C4-2B (cell line): Measurements from ENCODE around the gene TNC.

Experiments used
- H3K27ac ChIP-seq: fragments of 450-650 bp; 2 replicates; pipeline ENCODE4 v1.5.1; 2017
- ZFX ChIP-seq: fragments of 450-650 bp; IDR thresholded peaks from 2 replicates; pipeline ENCODE4 v1.6.1; 2017
- TF ChIP-seq, protein P1 (sequence below): fragments of 450-650 bp; conservative IDR thresholded peaks from 2 replicates; pipeline ENCODE4 v1.5.1; 2017; ENCODE audit warnings: mild to moderate bottlenecking

Gene TNC

DNA sequence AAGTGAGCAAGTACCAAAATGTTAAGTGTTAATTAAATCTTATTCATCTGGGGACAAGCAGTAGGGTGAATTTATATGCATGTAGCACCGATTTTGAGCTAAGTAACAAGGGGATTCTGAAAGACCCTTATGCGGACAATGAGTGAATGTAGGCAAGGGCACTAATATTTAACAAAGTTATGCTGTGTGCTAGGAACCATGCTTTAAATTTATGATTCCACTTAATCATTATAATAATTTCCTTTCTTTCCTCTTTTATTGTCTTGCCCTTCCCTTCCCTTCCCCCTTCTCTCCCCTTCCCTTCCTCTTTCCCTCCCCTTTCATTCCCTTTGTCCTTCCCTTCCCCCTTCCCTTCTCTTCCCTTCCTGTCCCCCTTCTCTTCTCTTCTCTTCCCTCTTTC, 25.7 kb upstream of the TNC start:
- no peak for TF ChIP-seq ZFX
- TF ChIP-seq, protein P1, sequence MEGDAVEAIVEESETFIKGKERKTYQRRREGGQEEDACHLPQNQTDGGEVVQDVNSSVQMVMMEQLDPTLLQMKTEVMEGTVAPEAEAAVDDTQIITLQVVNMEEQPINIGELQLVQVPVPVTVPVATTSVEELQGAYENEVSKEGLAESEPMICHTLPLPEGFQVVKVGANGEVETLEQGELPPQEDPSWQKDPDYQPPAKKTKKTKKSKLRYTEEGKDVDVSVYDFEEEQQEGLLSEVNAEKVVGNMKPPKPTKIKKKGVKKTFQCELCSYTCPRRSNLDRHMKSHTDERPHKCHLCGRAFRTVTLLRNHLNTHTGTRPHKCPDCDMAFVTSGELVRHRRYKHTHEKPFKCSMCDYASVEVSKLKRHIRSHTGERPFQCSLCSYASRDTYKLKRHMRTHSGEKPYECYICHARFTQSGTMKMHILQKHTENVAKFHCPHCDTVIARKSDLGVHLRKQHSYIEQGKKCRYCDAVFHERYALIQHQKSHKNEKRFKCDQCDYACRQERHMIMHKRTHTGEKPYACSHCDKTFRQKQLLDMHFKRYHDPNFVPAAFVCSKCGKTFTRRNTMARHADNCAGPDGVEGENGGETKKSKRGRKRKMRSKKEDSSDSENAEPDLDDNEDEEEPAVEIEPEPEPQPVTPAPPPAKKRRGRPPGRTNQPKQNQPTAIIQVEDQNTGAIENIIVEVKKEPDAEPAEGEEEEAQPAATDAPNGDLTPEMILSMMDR, result no peak
- H3K27ac ChIP-seq, result no peak overlapping the region

DNA sequence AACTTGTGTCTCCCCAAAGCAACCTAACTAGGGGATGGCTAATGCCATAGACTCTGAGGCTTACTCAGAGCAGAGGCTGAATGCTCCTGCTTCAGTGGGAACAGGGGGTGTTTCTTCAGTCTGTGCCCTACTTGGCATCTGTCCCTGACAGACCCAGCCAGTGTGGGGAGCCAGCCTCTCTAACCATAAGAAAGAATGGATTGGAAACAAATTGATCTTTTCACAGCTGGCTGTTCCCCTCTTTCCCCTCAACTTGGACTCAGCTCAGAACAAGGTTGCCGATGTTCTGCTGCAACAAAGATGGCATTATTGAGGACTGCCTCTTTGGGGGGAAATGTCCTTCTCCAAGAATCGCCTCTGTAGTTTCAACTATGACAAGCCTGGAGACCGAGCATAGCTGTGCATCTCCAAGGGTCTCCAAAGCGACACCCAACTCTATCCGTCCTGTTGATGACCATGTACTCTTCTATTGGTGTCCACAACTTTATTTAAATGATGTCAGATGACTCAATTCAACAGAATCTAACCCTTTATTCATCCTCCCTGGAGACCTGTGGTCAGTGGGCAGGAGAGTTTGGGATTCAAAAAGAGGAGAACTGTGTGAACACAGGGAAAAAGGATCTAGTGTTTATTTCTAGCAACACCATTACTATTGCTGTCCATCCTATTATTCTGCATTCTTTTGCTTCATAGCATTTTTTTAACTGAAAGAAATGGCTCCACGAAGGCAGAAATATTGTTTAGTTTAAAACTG, 24.7 kb upstream of the TNC start:
- H3K27ac ChIP-seq, result no peak overlapping the region
- no peak for TF ChIP-seq ZFX
- TF ChIP-seq, protein P1, result no peak

DNA sequence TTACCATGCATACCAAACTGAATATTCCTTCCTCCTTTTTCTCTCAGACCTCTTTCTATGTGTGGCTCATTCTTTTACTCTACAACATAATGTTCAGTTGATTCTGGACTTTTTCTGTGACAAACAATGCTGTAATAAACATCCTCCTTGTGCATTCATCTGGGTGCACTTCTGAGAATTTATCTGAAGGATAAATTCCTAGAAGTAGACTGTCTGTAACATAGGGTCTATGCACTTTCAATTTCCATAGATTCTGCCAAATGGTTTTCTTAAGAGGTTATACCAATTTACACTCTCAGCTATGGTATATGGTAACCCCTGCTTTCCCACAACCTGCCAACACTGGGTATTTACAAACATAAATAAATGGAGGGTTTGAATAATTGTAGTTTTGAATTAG, 24.1 kb upstream of the TNC start:
- TF ChIP-seq, protein P1, result no peak
- TF ChIP-seq ZFX, result no peak
- H3K27ac ChIP-seq, result no peak overlapping the region

DNA sequence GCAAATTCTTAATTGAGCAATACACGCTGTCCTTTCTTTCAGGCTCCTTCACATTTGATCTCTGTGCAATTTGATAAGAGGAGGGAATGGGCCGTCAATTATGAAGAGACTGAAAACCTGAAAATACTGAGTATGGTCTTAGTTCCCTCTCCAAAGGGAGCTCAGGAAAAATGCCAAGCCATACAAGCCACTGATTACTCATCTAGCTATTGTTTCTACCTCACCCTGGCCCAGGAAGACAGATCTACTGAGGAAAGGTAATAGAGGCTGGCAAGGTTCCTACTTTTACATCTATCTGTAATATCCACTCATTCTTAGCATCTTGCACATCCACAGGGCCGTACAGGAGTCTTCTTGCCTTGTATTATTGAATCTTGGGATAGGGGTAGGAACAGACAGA, 23.7 kb upstream of the TNC start:
- no peak overlapping the region for H3K27ac ChIP-seq
- no peak for TF ChIP-seq ZFX
- TF ChIP-seq, protein P1, result no peak

DNA sequence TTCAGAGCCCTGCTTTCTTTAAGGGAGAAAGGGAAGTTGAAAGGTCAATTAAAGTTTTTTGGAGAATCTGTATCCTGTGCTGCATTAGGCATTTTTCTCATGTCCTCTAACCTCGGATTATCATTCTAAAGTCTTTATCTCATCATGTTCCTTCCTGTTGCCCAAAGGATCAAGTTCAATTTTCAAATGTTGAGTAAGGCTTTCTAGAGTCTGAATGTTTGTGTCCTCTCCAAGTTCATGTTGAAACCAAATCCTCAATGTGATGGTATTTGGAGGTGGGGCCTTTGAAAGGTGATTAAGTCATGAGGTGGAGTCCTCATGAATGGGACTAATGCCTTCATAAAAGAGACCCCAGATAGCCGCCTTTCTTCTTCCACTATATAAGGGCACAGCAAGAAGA, 20.2 kb upstream of the TNC start:
- TF ChIP-seq, protein P1, result no peak
- no peak for TF ChIP-seq ZFX
- no peak overlapping the region for H3K27ac ChIP-seq

DNA sequence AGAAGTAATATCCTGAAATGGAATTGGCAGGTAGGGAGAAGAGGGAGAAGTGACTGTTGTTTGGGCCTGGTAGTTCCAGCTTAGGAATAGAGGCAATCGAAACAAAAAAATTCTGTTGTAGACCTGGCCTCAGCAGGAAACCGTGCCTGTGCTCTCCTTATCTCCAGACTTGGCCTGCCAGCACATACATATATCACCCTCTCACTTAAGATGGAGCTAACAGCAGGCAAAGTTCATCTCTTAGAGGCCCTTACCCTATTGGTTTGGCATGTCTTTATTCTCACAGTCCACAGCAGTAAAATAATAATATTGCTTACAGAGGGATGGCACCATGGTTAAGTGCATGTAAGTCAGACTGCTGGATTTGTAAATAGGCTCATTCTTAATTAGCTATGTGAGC, 19.6 kb upstream of the TNC start:
- H3K27ac ChIP-seq, result no peak overlapping the region
- TF ChIP-seq, protein P1, result no peak
- no peak for TF ChIP-seq ZFX

DNA sequence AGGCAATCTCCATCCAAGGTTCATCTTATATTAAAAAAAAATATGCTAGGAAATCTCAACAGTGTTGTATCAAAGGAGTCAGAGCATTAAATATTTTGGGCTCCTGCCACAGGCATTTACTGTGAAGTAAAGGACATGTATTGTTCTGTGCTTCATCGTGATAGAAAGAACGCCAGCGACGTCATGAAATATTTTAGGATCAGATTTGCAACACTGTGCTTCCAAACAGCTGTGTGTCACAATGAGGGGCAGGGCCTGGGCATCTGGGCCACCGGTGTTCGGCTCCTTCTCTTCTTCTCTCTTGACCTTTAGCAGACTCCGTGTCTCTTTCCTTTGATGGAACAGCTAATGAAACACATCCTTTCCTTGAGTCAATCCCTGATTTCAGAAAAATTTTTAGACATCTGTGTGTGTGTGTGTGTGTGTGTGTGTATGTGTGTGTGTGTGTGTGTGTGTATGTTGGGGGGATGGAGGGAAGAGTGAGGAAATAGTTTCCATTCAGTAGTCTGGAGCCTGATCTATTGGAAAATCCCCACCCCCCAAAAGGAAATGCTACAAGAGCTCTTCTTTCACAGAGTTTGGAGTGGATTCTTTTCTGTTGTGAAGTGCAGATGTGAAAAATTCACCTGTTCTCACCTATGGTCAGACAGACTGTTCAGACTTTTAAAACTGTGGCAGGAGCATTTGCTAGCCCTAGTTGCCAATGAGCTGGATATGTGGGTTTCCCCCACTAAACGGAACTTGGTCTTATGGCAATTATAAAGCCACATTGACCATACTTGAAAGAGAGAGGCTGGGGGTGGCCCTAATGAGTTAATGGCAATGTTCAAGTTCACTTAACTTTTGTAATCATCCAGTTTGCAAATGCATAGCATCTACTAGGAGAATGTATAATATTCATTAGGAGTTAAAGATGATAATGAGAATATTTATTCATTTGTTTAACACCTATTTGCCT, 18.1 kb upstream of the TNC start:
- no peak overlapping the region for H3K27ac ChIP-seq
- no peak for TF ChIP-seq ZFX
- TF ChIP-seq, protein P1, result no peak
